MM.1S (cell line): ENCODE results near the gene FOXP1.

ENCODE experiments used
- EZH2 ChIP-seq: fragments of 300-600 bp; sonication (generic); optimal IDR thresholded peaks from 2 replicates; pipeline ENCODE3; 2017; ENCODE audit warnings: low read depth, mild to moderate bottlenecking, antibody characterized with exemption, low read length, mixed read lengths
- EZH2phosphoT487 ChIP-seq: fragments of 300-600 bp; sonication (generic); IDR thresholded peaks from 2 replicates; pipeline ENCODE4 v1.6.1; 2018; ENCODE audit warnings: antibody characterized with exemption, low read length
- TF ChIP-seq, protein P1 (sequence below): fragments of 300-600 bp; sonication (generic); IDR thresholded peaks from 2 replicates; pipeline ENCODE4 v1.5.1; 2016; ENCODE audit warnings: antibody characterized with exemption, low read length, mixed read lengths

- no peak for TF ChIP-seq EZH2phosphoT487
- TF ChIP-seq EZH2 = no peak
- TF ChIP-seq, protein P1, sequence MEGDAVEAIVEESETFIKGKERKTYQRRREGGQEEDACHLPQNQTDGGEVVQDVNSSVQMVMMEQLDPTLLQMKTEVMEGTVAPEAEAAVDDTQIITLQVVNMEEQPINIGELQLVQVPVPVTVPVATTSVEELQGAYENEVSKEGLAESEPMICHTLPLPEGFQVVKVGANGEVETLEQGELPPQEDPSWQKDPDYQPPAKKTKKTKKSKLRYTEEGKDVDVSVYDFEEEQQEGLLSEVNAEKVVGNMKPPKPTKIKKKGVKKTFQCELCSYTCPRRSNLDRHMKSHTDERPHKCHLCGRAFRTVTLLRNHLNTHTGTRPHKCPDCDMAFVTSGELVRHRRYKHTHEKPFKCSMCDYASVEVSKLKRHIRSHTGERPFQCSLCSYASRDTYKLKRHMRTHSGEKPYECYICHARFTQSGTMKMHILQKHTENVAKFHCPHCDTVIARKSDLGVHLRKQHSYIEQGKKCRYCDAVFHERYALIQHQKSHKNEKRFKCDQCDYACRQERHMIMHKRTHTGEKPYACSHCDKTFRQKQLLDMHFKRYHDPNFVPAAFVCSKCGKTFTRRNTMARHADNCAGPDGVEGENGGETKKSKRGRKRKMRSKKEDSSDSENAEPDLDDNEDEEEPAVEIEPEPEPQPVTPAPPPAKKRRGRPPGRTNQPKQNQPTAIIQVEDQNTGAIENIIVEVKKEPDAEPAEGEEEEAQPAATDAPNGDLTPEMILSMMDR = no peak
Measured at GRCh38 chr3:71012971-71013370, 570.6 kb downstream of the FOXP1 start.
